H1 (cell line): ENCODE results near the gene TXNDC11. TPM values are rescaled to one million over a fixed set of nuclear protein-coding genes. Genes with fewer than 3 reads are reported as not detected.

Experiments
- CTCF ChIA-PET: fragments of 300-600 bp; sonication (Branson Sonifier 250); formaldehyde crosslinking; loops from one replicate; lab custom pipeline; 2021; ENCODE audit not compliant: partially characterized antibody; lab: Charles Lee
- POLR2A ChIA-PET: fragments of 300-600 bp; sonication (Branson Sonifier 250); formaldehyde crosslinking; loops from one replicate; lab custom pipeline; 2021; ENCODE audit warnings: inconsistent platforms; ENCODE audit not compliant: partially characterized antibody; lab: Charles Lee
- DNase-seq, 2 experiments: peaks; one replicate each; pipeline versions ENCODE4 v3.0.0 to v3.0.0-alpha.2; 2010 to 2022; ENCODE audit warnings: low spot score in 2 of 2, low read depth in 1 of 2, mixed read lengths in 1 of 2
- FAIRE-seq: peaks from 2 replicates; lab custom pipeline; 2011; peaks lifted over from hg19 to GRCh38; lab: Jason Lieb, UNC
- H2AFZ ChIP-seq: 2 replicates; pipeline ENCODE4 v1.8.1; 2012; ENCODE audit warnings: low read length, inconsistent platforms
- H2AK5ac ChIP-seq: 2 replicates; pipeline ENCODE4 v1.6.1; 2013; ENCODE audit warnings: low read depth, low read length
- H2BK120ac ChIP-seq: replicated peaks from 2 replicates; pipeline ENCODE3; 2013; ENCODE audit warnings: low read depth, low read length, inconsistent platforms
- H2BK12ac ChIP-seq: 2 replicates; pipeline ENCODE4 v1.6.1; 2013; ENCODE audit warnings: low read depth, low read length
- H2BK15ac ChIP-seq: 2 replicates; pipeline ENCODE4 v1.6.1; 2013; ENCODE audit warnings: low read length
- H2BK20ac ChIP-seq: 2 replicates; pipeline ENCODE4 v1.6.1; 2013; ENCODE audit warnings: low read length
- H2BK5ac ChIP-seq: 2 replicates; pipeline ENCODE4 v1.6.1; 2013; ENCODE audit warnings: low read depth, low read length
- H3K14ac ChIP-seq: 2 replicates; pipeline ENCODE4 v1.6.1; 2013; ENCODE audit warnings: inconsistent platforms; ENCODE audit not compliant: insufficient read length
- H3K18ac ChIP-seq: 2 replicates; pipeline ENCODE4 v1.6.1; 2013; ENCODE audit warnings: low read length; ENCODE audit errors: extremely low read depth
- H3K23ac ChIP-seq: 2 replicates; pipeline ENCODE4 v1.6.1; 2013; ENCODE audit warnings: inconsistent platforms; ENCODE audit not compliant: insufficient read length
- H3K23me2 ChIP-seq: 2 replicates; pipeline ENCODE4 v1.6.1; 2013; ENCODE audit warnings: low read depth, low read length
- H3K27ac ChIP-seq: 2 replicates; pipeline ENCODE4 v1.6.1; 2011; ENCODE audit warnings: low read depth, low read length, inconsistent platforms
- H3K27me3 ChIP-seq, 4 experiments: replicated peaks in 1 of 4; 1 replicate in 1 of 4; 2 replicates in 3 of 4; pipeline versions ENCODE4 v1.6.1 to v1.8.1; 2011 to 2013; ENCODE audit warnings: low read length in 3 of 4, mild to moderate bottlenecking in 3 of 4, inconsistent platforms in 2 of 4, mixed read lengths in 2 of 4, moderate library complexity in 1 of 4; ENCODE audit not compliant: control insufficient read depth in 3 of 4, insufficient read depth in 3 of 4; ENCODE audit errors: extremely low read depth in 1 of 4
- H3K36me3 ChIP-seq, 4 experiments: 2 replicates each; pipeline versions ENCODE4 v1.6.1 to v1.8.1; 2011 to 2013; ENCODE audit warnings: mild to moderate bottlenecking in 4 of 4, low read length in 3 of 4, moderate library complexity in 2 of 4, control low read depth in 1 of 4, inconsistent platforms in 1 of 4; ENCODE audit not compliant: insufficient read depth in 4 of 4, control insufficient read depth in 2 of 4
- H3K4ac ChIP-seq: replicated peaks from 2 replicates; pipeline ENCODE3; 2013; ENCODE audit warnings: low read length, low read depth, mixed read lengths, inconsistent platforms; ENCODE audit not compliant: insufficient read length
- H3K4me1 ChIP-seq, 4 experiments: replicated peaks in 1 of 4; 1 replicate in 1 of 4; 2 replicates in 3 of 4; pipeline versions ENCODE4 v1.6.1 to v1.8.1; 2011 to 2013; ENCODE audit warnings: low read length in 3 of 4, inconsistent platforms in 2 of 4, mixed read lengths in 1 of 4; ENCODE audit not compliant: insufficient read depth in 4 of 4, control insufficient read depth in 3 of 4
- H3K4me2 ChIP-seq, 2 experiments: 2 replicates each; pipeline versions ENCODE4 v1.6.1 to v1.8.1; 2011 to 2013; ENCODE audit warnings: low read depth in 2 of 2, low read length in 2 of 2, control low read depth in 1 of 2, inconsistent platforms in 1 of 2, mild to moderate bottlenecking in 1 of 2; ENCODE audit not compliant: insufficient read depth in 1 of 2
- H3K4me3 ChIP-seq, 4 experiments: fragments of 200-600, 300-600 bp in 1 of 4; sonication (generic), shearing (Covaris generic), sonication (Bioruptor Twin) in 1 of 4; 2 replicates each; pipeline versions ENCODE4 v1.5.1 to v1.8.1; 2011 to 2016; ENCODE audit warnings: low read length in 4 of 4, low read depth in 3 of 4, control low read depth in 2 of 4, inconsistent platforms in 2 of 4, mild to moderate bottlenecking in 2 of 4, mixed read lengths in 1 of 4, moderate library complexity in 1 of 4; ENCODE audit not compliant: insufficient read depth in 2 of 4; ENCODE audit errors: extremely low read depth in 1 of 4
- H3K56ac ChIP-seq: replicated peaks from 2 replicates; pipeline ENCODE3; 2013; ENCODE audit warnings: low read depth, mild to moderate bottlenecking, mixed read lengths, low read length, inconsistent platforms; ENCODE audit not compliant: insufficient read length
- H3K79me1 ChIP-seq: 2 replicates; pipeline ENCODE4 v1.6.1; 2013; ENCODE audit warnings: low read depth, low read length, control low read depth
- H3K79me2 ChIP-seq, 2 experiments: 2 replicates each; pipeline versions ENCODE4 v1.6.1 to v1.8.1; 2012 to 2013; ENCODE audit warnings: low read length in 2 of 2, mild to moderate bottlenecking in 2 of 2, inconsistent platforms in 1 of 2; ENCODE audit not compliant: insufficient read depth in 2 of 2, control insufficient read depth in 1 of 2
- H3K9ac ChIP-seq, 4 experiments: replicated peaks in 1 of 4; 1 replicate in 1 of 4; 2 replicates in 3 of 4; pipeline versions ENCODE4 v1.6.1 to v1.8.1; 2011 to 2013; ENCODE audit warnings: low read depth in 3 of 4, low read length in 3 of 4, control low read depth in 2 of 4, mild to moderate bottlenecking in 2 of 4, moderate library complexity in 2 of 4, inconsistent platforms in 1 of 4; ENCODE audit errors: extremely low read depth in 1 of 4
- H3K9me3 ChIP-seq, 2 experiments: 2 replicates each; pipeline versions ENCODE4 v1.6.1 to v1.8.1; 2012 to 2013; ENCODE audit warnings: mild to moderate bottlenecking in 2 of 2, moderate library complexity in 2 of 2, control low read depth in 1 of 2, inconsistent platforms in 1 of 2, low read depth in 1 of 2, low read length in 1 of 2, mixed read lengths in 1 of 2; ENCODE audit not compliant: insufficient read depth in 2 of 2
- H4K20me1 ChIP-seq, 2 experiments: replicated peaks in 1 of 2; 2 replicates each; pipeline versions ENCODE3 to v1.8.1; 2011 to 2013; ENCODE audit warnings: inconsistent platforms in 2 of 2, low read length in 2 of 2, mild to moderate bottlenecking in 1 of 2; ENCODE audit not compliant: insufficient read depth in 2 of 2, control insufficient read depth in 1 of 2
- H4K5ac ChIP-seq: 2 replicates; pipeline ENCODE4 v1.6.1; 2013; ENCODE audit warnings: low read length, low read depth, mixed read lengths, inconsistent platforms; ENCODE audit not compliant: insufficient read length
- H4K8ac ChIP-seq: 2 replicates; pipeline ENCODE4 v1.8.0; 2013; ENCODE audit warnings: mild to moderate bottlenecking, moderate library complexity, low read length, inconsistent platforms; ENCODE audit not compliant: insufficient read depth; ENCODE audit errors: extremely low read depth
- H4K91ac ChIP-seq: replicated peaks from 2 replicates; pipeline ENCODE3; 2013; ENCODE audit warnings: low read length, mixed read lengths, inconsistent platforms; ENCODE audit not compliant: insufficient read length
- BRCA1 ChIP-seq: IDR thresholded peaks from 2 replicates; pipeline ENCODE4 v1.6.1; 2012; ENCODE audit warnings: low read depth, low read length, improper control_type of control experiment
- CTBP2 ChIP-seq: IDR thresholded peaks from 2 replicates; pipeline ENCODE4 v1.7.0; 2011; ENCODE audit warnings: borderline replicate concordance, mild to moderate bottlenecking, moderate library complexity, mixed read lengths, low read length; ENCODE audit not compliant: insufficient read depth, insufficient read length
- GABPA ChIP-seq: IDR thresholded peaks from 2 replicates; pipeline ENCODE4 v1.6.1; 2011; ENCODE audit warnings: mild to moderate bottlenecking, low read length, moderate library complexity, borderline replicate concordance; ENCODE audit not compliant: insufficient read depth
- GTF2F1 ChIP-seq: IDR thresholded peaks from 2 replicates; pipeline ENCODE4 v1.6.1; 2012; ENCODE audit warnings: low read depth, low read length, improper control_type of control experiment, borderline replicate concordance
- NANOG ChIP-seq: IDR thresholded peaks from 2 replicates; pipeline ENCODE4 v1.6.1; 2011; ENCODE audit warnings: low read length, low read depth, mild to moderate bottlenecking, inconsistent platforms; ENCODE audit not compliant: insufficient read depth, poor library complexity, severe bottlenecking
- NRF1 ChIP-seq: IDR thresholded peaks from 2 replicates; pipeline ENCODE4 v1.6.1; 2011; ENCODE audit warnings: mild to moderate bottlenecking, low read depth, low read length, improper control_type of control experiment
- POLR2A ChIP-seq, 2 experiments: IDR thresholded peaks; 1 replicate in 1 of 2; 2 replicates in 1 of 2; pipeline ENCODE4 v1.6.1; 2011; ENCODE audit warnings: low read depth in 2 of 2, low read length in 2 of 2, mild to moderate bottlenecking in 2 of 2; ENCODE audit errors: control extremely low read depth in 1 of 2
- RNF2 ChIP-seq: fragments of 200-900, 300-1000 bp; sonication (generic); IDR thresholded peaks from 2 replicates; pipeline ENCODE4 v1.7.1; 2016; ENCODE audit warnings: borderline replicate concordance, low read depth, mild to moderate bottlenecking, antibody characterized with exemption, low read length; ENCODE audit not compliant: poor library complexity, severe bottlenecking; ENCODE audit errors: missing control alignments
- SIN3A ChIP-seq, 2 experiments: IDR thresholded peaks in 1 of 2; conservative IDR thresholded peaks in 1 of 2; 2 replicates each; pipeline ENCODE4 v1.6.1; 2011 to 2012; ENCODE audit warnings: low read length in 2 of 2, improper control_type of control experiment in 1 of 2, low read depth in 1 of 2, mild to moderate bottlenecking in 1 of 2
- SIRT6 ChIP-seq: IDR thresholded peaks from one replicate; pipeline ENCODE4 v1.7.1; 2012; ENCODE audit warnings: low read length, inconsistent platforms
- SIX5 ChIP-seq: IDR thresholded peaks from 2 replicates; pipeline ENCODE4 v1.6.1; 2011; ENCODE audit warnings: mild to moderate bottlenecking, low read depth, low read length
- TCF12 ChIP-seq: IDR thresholded peaks from 2 replicates; pipeline ENCODE4 v1.6.1; 2011; ENCODE audit warnings: low read depth, mild to moderate bottlenecking, low read length
- YY1 ChIP-seq: IDR thresholded peaks from 2 replicates; pipeline ENCODE4 v1.6.1; 2011; ENCODE audit warnings: low read depth, mild to moderate bottlenecking, low read length
- WGBS, 2 experiments: shearing (Covaris generic) in 1 of 2; methylation state at CpG; one replicate each; pipeline versions ENCODE4 v1.1.6 to v1.1.7; 2013 to 2015; ENCODE audit warnings: low lambda C conversion rate in 2 of 2, mixed read lengths in 2 of 2, inconsistent platforms in 1 of 2, low coverage in 1 of 2, missing lambda C conversion rate in 1 of 2; ENCODE audit not compliant: insufficient replicate concordance in 2 of 2, insufficient coverage in 1 of 2, insufficient read length in 1 of 2; ENCODE audit errors: extremely low coverage in 1 of 2, missing lambda C conversion rate in 1 of 2; 5-methylcytosine and 5-hydroxymethylcytosine counted together
- polyA plus RNA-seq, 7 experiments: library from polyadenylated mRNA; depleted of rRNA in 3 of 7; stranded (reverse) in 5 of 7; unstranded in 2 of 7; fragments of >200 nt in 5 of 7; fragments of 200-250 nt in 2 of 7; gene quantifications; 1 replicate in 5 of 7; 2 replicates in 1 of 7; 4 replicates in 1 of 7; pipeline versions ENCODE4 v1.2.1 to v1.2.3, GENCODE V29; 2011 to 2013; ENCODE audit warnings: missing spikeins in 2 of 7, mixed read lengths in 2 of 7
- total RNA-seq: library from RNA; stranded (reverse); fragmentation: NEBNext Ultra II Directional; extraction: Animal tissue kit (Norgen Biotek cat#: 25700); gene quantifications from 2 replicates; pipeline ENCODE4 v1.2.1, GENCODE V29; 2021

TXNDC11 gene
- total and polyA plus RNA-seq, 2 of the 8 experiments (the other 6 are each of a cell fraction or from before 2014, with no cell fraction given): 13.5 to 13.8 TPM

DNA sequence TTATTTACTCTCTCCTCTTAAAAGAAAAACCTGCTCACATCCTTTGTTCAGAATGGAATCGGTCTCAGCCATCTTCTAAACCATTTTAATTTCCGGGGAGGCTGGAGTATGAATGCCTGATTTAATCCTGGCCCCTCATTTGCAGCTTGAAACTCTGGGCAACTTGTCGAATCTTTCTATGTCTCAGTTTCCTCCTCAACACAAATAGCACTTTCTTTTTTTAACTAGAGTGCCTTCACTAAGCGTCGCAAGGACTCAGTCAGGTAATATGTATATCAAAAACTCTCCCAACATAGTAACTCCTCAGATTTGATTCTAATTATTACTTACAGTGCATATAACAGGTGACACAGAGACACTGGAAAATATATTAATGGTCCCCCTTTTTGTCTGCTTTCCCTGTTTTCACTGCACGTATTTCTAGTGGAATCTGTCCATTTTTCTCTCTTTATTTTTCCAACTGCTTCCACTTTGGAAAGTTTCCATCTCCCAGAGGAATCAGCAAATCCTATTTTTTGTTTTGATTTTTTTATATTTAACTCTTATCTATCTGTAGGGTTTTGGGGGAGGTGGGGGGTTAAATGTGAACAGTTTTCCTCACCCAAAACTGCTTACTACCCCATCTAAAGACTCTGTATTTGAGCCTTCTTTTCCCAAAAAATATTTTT lies 55.8 kb downstream of the TXNDC11 start:
- H3K23me2 ChIP-seq: no peaks in the 10 kb centered on the region
- peaks cover 3% of the 10 kb centered on the region; the same call in 1 of the 2 replicates for H3K79me1 ChIP-seq
- no peak overlapping the region for H2AK5ac ChIP-seq
- H4K91ac ChIP-seq: no peak overlapping the region
- no peak overlapping the region for H3K4ac ChIP-seq
- H3K4me1 ChIP-seq: peaks cover 0 to 2% (median 0%) of the 10 kb centered on the region in 4 experiments; a peak in 1 of 7 replicates
- no peak overlapping the region for H2BK5ac ChIP-seq
- POLR2A ChIA-PET: no interaction called here
- no peak overlapping the region for H4K8ac ChIP-seq
- H2BK15ac ChIP-seq: no peak overlapping the region
- 79% methylated on average over 6 of the region's 6 CpGs; no CpG with 5 or more reads in 1 of the 2 experiments for WGBS, 2 experiments
- no peak overlapping the region for H2AFZ ChIP-seq
- no peak overlapping the region for H3K4me2 ChIP-seq
- H3K9me3 ChIP-seq: no peaks in the 10 kb centered on the region
- no peaks in the 10 kb centered on the region for H3K27me3 ChIP-seq
- no peak overlapping the region for H3K9ac ChIP-seq
- FAIRE-seq (no peak), DNase-seq (no peak)
- CTCF ChIA-PET: interaction anchor here (1.5 kb wide), 1 partner anchor 155 kb away, joined by 4 read pairs; no protein-coding TSS in a partner anchor
- H3K14ac ChIP-seq: no peak overlapping the region
- no peak overlapping the region for H3K18ac ChIP-seq
- H4K20me1 ChIP-seq: no peaks in the 10 kb centered on the region
- H2BK12ac ChIP-seq: no peak overlapping the region
- H3K23ac ChIP-seq: no peak overlapping the region
- no peak overlapping the region for H4K5ac ChIP-seq
- no peak overlapping the region for H2BK20ac ChIP-seq
- H3K36me3 ChIP-seq: peaks cover 0 to 19% (median 8%) of the 10 kb centered on the region in 4 experiments; a peak in 6 of 8 replicates
- no peak overlapping the region for H3K56ac ChIP-seq
- no peak overlapping the region for H3K27ac ChIP-seq
- H2BK120ac ChIP-seq: no peak overlapping the region
- H3K79me2 ChIP-seq: no peaks in the 10 kb centered on the region
- H3K4me3 ChIP-seq: no peak overlapping the region
- TF ChIP-seq GTF2F1 (no peak), NRF1 (no peak), CTBP2 (no peak), POLR2A (IDR thresholded peaks at IDR 0.05; ENCODE audit: control extremely low read depth in 1 of 2, low read depth in 2 of 2, low read length in 2 of 2) (no peak), YY1 (no peak), SIRT6 (no peak), RNF2 (no peak), SIN3A (conservative IDR thresholded peaks at IDR 0.05 in 1 of 2, IDR thresholded peaks at IDR 0.05 in 1 of 2; ENCODE audit: low read depth in 1 of 2, low read length in 2 of 2) (no peak), NANOG (no peak), TCF12 (no peak), SIX5 (no peak), BRCA1 (no peak), GABPA (no peak)
